Superior temporal gyrus (tissue), 1 donor: ENCODE measurements around the gene EMC10.
"Not testable (repeated sequence)": the region's sequence is repeated elsewhere in the genome, so short reads cannot be mapped to it uniquely, and the experiment has no call there.

Experiments
- DNase-seq: peaks from one replicate; pipeline ENCODE4 v3.0.0-alpha.2; 2016; ENCODE audit errors: extremely low spot score

EMC10 gene

DNA sequence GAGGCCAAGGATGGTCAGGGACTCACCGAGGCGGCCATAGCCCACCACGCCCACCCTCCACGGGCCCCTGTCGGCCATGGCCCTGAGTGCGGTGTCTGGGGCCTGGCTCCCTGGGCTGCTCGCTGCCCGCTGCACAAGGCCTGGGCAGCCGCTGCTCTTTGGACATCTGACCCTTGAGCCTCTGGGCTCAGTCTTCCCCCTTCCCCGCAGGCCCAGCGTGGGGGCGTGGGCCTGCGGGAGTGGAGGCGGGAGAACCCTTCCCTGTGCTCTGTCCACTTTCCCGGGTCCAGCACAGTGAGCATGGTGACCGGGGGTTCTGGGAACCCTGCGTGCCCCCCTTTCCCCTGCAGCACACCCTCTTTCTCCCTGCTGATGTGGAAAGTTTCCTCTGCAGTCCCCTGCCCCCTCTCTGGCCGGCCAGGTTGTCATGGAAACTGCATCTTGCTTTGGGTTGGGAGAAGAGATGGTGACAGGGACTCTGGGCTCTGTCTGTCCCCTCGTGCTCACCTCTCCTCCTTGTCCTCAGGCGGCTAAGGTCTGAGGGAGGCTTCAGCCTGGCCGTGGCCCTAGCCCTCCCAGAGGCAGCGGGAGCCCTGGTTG is 37.5 kb downstream of the EMC10 start, which contains the start of gene ASPDH:
ASPDH (minus strand) TSS at position 168 of the 600 bp plus-strand sequence; CDS start at position 78, 90 bp downstream.
- no peak for DNase-seq

DNA sequence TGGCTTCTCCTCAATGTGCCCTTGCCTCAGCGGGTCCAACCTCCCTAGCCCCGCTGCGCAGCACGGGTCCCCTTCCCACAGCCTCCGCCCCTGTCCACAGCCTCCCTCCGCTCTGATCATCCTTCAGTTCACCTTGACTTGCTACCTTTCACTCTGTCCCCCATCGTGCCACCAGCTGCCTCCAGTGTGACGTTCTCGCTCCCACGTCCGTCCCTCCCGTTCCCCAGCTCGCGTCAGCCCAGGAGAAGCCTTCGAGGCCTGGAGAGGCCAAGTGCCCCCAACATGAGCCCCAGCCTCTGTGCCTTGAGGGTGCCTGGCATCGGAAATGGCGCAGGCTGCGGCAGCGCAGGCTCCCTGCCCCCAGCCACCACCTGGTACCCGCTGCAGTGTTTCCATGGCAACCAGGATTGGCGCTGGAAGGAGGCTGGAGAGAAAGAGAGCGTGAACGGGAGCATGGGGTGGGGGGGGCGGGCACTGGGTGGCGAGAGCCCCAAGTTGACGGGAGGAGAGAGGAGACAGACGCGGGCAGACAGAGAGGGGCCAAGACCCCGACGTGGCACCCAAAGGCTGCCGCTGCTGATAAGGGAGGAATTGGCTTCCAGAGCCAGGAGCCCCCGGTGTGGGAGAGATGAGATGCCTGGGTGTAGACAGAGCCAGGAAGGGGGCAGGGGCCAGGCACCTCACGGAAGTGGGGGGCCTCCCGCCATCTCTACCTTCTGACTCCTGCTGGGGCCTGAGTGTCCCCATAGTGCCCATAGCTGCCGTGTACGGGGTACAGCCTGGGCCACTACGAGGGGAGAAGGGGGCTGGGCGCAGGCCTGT is 38.2 kb downstream of the EMC10 start:
- DNase-seq, result peak; percentile 84

DNA sequence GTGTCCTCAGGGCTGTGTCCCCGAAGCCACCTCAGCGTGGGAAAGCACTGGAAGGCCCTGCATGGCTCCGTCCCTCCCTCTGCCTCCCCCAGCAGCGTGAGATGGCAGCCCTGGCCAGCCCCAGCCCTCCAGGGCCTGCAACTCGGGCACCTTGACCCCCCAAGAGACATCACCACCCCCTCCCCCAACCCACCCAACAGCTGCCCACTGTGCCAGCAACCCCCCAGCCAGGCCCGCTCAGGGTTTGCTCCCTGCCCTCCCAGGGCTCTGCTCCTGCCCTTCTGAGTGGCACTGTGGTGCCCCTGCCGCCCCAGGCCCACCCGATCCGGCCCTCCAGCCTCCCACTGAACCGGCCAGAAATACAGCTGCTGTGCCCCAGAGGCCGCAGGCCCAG is 38.9 kb downstream of the EMC10 start:
- DNase-seq, result no peak

DNA sequence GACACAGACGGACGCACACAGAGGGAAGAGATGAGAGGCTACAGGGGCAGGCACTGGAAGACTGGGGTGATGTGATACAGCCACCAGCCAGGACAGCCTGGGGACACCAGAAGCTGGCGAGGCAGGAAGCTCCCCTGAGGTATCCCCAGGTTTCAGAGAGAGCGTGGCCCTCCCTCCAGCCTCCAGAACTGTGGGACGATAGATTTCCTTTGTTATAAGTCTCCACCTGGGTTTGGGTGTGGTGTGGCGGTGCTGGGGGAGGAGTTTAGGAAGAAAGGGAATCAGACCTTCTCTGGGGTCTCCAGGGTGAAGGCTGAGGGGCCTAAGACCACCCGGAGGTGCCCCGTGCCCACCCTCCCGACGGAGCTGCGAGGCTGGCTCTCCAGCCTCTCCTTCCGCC is 40.1 kb downstream of the EMC10 start:
- no peak for DNase-seq

DNA sequence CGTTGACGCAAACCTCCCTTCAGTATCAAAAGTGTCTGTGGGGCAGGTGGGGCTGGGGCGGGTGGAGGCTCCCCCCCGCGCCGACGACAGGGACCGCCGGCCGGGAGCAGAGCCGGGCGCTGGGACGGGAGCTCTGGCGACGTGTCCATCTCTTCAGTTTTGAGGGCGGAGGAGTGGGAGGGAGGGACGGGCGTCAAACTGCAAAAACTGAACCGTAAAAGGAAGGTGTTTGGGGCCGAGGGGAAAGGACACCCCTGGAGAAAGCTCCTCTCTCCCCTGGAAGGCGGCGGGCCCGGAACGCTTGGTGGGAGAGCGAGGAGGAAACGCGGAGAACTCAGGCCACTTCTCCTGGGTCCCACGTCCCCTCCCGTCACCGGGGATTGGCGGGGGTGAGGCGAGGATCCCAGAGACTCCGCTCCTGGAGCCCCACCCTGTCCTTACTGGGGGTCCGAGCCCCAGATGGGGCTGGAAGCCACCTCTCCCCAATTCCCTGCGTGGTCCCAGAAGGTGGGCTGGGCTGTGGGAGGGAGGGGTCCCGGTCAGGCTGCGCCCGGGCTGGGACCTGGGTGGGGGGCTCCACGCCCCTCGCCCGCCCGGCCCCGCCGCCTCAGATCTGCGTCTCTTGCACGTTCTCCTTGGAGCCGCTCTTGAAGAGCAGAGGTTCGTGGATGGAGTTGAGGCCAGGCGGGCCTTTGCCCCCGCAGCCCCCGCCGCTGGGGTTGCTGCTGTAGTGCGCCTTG is 40.8 kb downstream of the EMC10 start:
- no peak for DNase-seq

DNA sequence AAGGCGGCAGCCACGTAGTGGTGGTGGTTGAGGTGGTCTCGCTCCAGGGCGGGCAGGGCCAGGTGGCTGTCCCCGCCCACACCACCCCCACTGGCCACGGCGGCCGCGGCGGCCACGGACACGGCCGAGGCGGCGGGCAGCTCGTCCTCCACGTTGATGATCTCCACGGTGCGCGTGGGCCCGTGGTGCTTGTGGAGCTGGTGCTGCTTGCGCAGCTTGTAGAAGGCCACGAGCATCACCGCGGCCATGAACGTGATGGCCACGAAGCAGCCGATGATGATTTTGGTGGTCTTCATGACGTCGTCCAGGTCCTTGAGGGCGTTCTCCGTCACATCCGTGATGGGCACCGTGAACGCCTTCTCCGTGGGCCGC is 41.4 kb downstream of the EMC10 start:
- DNase-seq, result no peak

DNA sequence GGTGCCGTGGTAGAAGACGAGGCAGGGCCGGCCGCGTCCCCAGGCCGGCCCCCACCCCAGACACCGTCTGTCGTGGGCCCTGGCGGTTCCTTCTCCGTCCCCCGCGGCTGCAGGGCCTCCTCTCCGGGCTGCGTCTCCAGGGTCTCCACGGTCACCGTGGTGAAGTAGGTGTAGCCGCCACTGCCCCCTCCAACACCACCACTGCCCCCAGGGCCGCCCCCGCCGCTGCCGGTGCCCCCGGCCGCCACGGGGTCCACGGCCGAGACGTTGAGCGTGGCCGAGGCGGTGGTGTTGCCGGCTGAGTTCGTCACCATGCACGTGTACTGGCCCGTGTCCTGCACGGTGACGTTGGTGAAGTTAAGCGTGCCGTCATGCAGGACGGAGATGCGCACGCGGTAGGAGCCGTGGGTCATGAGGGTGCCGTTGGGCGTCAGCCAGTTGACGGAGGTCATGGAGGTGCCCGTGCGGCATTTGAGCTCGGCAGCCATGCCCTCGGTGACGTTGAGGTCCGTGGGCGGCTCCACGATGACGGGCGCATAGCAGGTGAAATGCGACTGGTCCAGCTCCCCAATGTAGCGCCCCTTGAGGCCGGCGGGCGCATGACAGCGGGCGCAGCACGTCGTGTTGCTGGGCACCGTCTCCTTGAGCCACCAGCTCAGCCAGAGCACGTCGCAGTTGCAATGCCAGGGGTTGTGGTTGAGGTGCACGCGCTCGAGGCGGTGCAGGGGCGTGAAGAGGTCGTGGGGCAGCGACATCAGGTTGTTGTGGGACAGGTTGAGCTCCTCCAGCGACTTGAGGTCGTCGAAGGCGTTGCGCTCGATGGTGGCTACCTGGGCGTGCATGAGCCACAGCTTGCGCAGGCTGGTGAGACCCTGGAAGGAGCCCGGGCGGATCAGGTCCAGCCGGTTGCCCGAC is 42.0 kb downstream of the EMC10 start:
- DNase-seq, result no peak

DNA sequence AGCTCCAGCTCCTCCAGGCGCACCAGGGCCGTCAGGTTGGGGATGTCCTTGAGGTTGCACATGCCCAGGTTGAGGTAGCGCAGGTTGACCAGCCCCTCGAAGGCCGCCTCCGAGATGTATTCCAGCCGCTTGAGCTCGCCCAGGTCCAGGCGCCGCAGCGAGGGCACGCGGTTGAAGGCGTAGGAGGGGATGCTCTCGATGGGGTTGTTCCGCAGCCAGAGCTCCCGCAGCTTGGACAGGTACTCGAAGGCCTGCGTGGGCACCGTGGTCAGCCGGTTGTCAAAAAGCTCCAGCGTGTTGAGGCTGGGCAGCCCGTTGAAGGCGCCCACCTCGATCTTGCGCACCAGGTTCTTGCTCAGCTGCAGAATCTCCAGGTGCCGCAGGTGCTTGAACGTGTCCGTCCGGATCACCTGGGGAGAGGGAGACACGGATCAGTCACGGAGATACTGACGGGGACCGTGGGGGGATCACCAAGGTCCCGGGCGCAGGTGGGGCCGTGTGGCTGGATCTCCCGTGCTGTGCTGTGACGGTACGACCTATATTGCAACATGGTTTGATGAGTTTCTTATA is 42.8 kb downstream of the EMC10 start:
- DNase-seq, result no peak

DNA sequence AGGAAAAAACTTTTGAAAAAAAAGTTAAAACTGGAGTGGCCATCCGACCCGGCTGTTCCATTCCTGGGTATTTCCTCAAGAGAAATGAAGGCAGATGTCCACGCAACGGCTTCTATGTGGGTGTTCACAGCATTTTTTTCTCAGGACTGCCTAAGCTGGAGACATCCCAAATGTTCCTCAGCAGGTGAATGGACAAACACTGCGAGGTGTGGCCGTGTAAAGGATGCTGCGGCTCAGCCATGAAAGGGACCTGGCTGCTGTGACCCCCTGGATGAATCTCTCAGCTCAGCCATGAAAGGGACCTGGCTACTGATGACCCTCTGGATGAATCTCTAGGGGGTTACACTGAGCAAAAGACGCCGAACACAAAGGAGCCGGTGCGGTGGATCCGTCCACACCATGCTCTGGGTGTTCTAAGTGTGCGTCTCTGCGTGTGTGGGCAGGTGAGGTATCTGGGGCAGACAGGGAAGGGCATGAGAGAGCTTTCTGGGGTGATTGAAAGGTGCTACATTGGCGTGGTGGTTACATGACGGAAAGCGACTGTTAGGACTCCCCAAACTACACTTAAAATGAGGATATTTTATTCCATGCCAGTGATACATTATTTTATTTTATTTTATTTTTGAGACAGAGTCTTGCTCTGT is 44.6 kb downstream of the EMC10 start:
- DNase-seq, result no peak

DNA sequence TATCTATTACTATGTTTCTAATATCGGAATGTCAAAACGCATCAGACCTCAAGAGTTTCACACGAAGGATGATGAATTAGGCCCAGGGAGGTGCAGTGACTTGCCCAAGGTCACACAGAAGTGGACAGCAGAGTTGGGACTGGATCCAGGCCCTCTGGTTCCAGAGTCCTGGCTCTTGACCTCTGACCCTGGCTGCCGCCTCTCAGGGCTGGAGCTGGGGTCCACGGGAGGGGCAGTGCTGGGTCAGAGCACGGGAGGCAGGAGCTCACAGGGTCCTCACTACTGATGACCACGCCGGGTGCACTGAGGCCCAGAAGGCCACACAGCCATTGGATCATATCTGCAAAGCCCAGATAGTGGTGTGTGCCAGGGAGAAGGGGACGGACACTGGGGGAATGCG is 46.6 kb downstream of the EMC10 start:
- no peak for DNase-seq

DNA sequence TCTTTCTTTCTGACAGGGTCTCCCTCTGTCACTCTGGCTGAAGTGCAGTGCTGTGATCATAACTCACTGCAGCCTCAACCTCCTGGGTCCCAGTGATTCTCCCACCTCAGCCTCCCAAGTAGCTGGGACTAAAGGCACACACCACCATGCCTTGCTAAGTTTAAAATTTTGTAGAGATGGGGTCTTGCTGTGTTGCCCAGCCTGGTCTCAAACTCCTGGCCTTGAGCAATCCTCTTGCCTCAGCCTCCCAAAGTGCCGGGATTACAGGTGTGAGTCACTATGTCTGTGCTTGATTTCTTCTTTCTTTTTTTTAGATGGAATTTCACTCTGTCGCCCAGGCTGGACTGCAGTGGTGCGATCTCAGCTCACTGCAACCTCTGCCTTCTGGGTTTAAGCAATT is 51.7 kb downstream of the EMC10 start:
- DNase-seq, result not testable (repeated sequence)

DNA sequence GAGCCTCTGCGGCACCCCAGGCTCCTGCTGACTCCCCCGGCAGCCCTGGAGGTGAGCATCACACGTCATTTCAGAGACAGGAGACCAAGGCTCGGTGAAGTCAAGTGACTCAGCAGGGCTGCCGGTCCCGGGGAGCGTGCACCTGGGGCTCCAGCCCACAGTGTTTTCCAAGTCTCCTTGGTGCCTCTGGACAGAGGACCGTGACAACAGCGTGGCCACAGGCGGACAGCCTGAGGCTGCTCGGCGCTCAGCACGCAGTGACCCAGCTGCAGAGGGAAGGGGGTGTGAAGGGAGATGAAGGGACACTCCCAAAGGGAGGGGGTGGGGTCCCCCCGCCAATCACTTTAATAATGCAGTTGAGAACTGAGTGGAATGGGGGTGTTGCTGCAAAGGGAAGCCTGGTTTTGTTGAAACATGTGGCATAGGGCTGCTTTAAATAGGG is 54.9 kb downstream of the EMC10 start:
- DNase-seq, result no peak

DNA sequence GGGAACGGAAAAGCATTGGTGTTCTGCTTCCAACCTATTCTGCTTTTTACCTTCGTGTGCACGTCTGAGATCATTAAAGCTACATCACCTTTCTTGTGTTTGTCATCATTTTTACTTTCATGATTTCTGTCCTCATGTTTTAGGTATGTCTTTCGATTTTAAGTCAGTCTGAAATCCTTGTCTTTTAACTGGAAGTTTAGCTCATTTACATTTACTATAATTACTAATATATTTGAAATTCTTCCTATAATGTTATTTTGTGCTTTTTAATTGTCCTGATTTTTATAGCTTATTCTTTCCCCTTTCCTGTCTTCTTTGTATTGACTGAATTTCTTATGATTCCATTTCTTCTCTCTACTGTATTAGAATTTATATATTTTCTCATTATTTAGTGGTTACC is 56.6 kb downstream of the EMC10 start:
- no peak for DNase-seq

DNA sequence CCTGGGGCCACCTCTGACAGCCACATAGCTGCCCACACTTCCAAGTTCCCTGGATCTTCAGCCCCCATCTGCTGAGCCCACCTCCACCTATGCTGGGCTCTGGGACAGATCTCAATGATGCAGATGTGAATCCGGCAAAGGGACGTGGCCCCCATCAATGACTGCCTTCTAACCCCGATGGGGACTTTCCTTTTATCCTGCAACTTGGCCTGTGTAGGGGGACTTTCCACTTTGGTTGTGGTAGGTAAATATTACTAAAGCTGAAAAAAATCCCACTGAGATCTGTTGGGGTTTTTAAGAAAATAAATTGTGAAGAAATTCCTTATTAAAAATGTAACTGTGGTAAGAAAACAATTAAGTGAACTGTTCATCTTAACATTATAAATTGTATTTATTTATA is 58.2 kb downstream of the EMC10 start:
- no peak for DNase-seq

DNA sequence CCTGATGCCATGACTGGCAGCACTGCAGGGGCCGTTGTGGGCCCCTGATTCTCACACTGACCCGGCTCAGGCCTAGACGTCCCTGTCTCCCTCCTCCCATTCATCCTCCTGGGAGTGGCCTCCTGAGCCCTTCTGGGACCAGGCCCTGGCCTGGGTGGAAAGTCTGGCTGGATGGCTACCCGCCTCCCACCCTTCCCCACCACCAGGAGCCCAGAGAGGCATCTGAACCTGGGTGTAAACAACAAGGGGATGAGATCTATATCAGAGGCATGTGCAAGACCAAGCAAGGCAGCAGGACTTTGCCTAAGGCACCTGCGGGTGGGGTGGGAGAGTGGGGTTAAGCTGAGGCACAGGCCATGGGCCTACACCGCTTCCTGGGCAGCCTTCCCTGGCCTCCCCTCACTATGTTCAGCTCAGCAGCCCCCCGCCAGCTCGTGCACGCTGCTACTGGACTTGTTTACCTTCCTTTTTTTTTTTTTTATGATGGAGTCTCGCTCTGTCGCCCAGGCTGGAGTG is 59.4 kb downstream of the EMC10 start:
- DNase-seq, result no peak

DNA sequence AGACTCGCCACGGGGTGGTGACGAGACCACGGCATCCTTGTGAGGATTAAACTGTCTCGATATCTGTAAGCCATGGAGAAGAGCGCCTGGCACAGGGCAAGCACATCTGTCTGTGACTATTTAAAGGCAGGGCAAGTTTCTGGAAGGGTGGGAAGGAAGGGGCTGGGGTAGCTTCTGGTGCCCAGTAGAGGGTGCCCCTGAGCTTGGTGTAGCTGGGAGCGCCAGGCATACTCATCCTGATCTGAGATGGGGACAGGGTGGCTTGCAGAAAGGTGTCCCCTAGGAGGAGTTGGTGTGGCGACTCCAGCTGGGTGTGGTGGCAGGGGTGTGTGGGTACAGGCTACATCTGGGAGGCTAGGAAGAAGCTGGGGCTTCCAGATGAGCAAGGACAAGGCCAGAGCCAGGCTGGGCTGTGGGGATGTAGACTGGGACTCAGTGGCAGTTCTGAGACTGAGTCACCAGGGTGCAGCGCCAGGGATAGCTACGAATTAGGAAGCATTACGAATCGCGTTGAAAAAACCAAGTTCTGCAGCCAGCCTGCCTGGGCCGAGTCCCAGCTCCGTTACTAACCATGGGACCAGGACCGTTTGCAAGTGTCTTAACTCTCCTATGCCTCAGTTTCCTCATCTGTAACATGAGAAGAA is 60.5 kb downstream of the EMC10 start:
- no peak for DNase-seq

DNA sequence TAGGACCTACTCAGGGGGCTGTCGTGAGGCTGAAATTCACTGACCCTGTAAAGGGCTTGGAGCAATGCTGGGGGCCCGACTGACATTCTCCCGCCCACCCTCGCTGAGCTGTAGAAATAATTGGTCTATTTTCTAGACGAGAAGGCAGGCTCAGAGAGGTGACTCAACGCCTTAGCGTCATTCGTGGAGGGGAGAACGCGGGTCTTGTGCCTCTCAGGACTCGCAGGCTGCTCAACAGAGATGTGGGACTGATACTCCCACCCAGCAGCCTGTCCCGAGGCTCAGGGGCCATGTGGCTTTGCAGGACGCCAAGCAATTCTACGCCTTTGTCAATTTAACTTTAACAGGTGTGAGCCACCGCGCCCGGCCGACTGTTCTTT is 61.0 kb downstream of the EMC10 start:
- no peak for DNase-seq

DNA sequence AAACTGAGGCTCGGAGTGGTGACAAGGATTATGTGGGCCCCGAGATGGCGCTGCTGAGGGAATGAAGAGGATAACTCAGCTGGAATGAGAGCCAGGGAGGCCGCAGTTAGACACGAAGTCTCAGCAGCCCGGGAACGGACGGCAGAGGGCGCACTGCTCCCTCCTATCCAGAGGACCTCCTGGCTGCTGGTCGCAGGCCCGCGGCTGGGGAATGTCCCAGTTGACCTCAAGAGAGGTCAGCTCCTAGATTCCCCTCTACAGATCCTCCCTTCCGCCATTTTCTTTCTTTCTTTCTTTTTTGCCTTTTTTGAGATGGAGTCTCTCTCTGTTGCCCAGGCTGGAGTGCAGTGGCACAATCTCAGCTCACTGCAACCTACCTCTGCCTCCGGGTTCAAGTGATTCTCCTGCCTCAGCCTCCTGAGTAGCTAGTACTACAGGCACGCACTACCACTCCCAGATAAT is 61.5 kb downstream of the EMC10 start:
- DNase-seq, result peak; percentile 96
